GM18526 (cell line): Measurements from ENCODE around the gene EYS.

Source experiments
- POLR2A ChIP-seq: IDR thresholded peaks from 3 replicates; pipeline ENCODE4 v1.6.1; 2011; ENCODE audit not compliant: insufficient read length; ENCODE audit errors: extremely low read depth

The EYS gene

GRCh38 chr6:63887002-63887751 lies 1819.8 kb downstream of the EYS start:
- TF ChIP-seq POLR2A = no peak

- no peak for TF ChIP-seq POLR2A
Observed at GRCh38 chr6:63886341-63886740, 1820.7 kb downstream of the EYS start.

- no peak for TF ChIP-seq POLR2A
Observed at GRCh38 chr6:63883597-63883996, 1823.4 kb downstream of the EYS start.

- TF ChIP-seq POLR2A = no peak
Observed at GRCh38 chr6:63882208-63882607, 1824.8 kb downstream of the EYS start.

- TF ChIP-seq POLR2A = no peak
Observed at GRCh38 chr6:63881791-63882190, 1825.2 kb downstream of the EYS start.

- no peak for TF ChIP-seq POLR2A
Observed at GRCh38 chr6:63872233-63872632, 1834.8 kb downstream of the EYS start.

- no peak for TF ChIP-seq POLR2A
Observed at GRCh38 chr6:63868351-63868750, 1838.7 kb downstream of the EYS start.

- TF ChIP-seq POLR2A = no peak
Observed at GRCh38 chr6:63864671-63865318, 1842.2 kb downstream of the EYS start.

- TF ChIP-seq POLR2A = no peak
Observed at GRCh38 chr6:63864061-63864460, 1843.0 kb downstream of the EYS start.

GRCh38 chr6:63862486-63863198 lies 1844.4 kb downstream of the EYS start:
- no peak for TF ChIP-seq POLR2A

- no peak for TF ChIP-seq POLR2A
Observed at GRCh38 chr6:63859528-63859927, 1847.5 kb downstream of the EYS start.

- no peak for TF ChIP-seq POLR2A
Observed at GRCh38 chr6:63858691-63859090, 1848.3 kb downstream of the EYS start.

- TF ChIP-seq POLR2A = no peak
Observed at GRCh38 chr6:63856271-63856670, 1850.8 kb downstream of the EYS start.

GRCh38 chr6:63844287-63844686 lies 1862.7 kb downstream of the EYS start:
- TF ChIP-seq POLR2A = no peak

GRCh38 chr6:63839485-63839884 lies 1867.5 kb downstream of the EYS start:
- no peak for TF ChIP-seq POLR2A

GRCh38 chr6:63824722-63825121 lies 1882.3 kb downstream of the EYS start:
- no peak for TF ChIP-seq POLR2A
